Neural cell (in vitro differentiated cells): ENCODE data around the gene EDNRA. TPM values are rescaled to one million over a fixed set of nuclear protein-coding genes. Genes with fewer than 3 reads are reported as not detected.

Experiments used
- H2AFZ ChIP-seq: fragments of 200-600, 300-800 bp; sonication (generic), shearing (Covaris generic); 2 replicates; pipeline ENCODE4 v1.6.0; 2014; ENCODE audit warnings: low read depth, mild to moderate bottlenecking, antibody characterized with exemption, low read length, moderate library complexity
- H3F3A ChIP-seq: fragments of 200-600 bp; shearing (Covaris generic); 2 replicates; pipeline ENCODE4 v1.6.1; 2016; ENCODE audit warnings: mild to moderate bottlenecking, moderate library complexity, mixed read lengths, antibody characterized with exemption, low read length; ENCODE audit not compliant: insufficient read depth, poor library complexity, severe bottlenecking
- H3K27ac ChIP-seq: fragments of 200-600, 300-800 bp; sonication (generic), shearing (Covaris generic); 2 replicates; pipeline ENCODE4 v1.5.1; 2014; ENCODE audit warnings: mild to moderate bottlenecking, low read length, moderate library complexity
- H3K27me3 ChIP-seq: fragments of 300-800, 200-600 bp; sonication (generic), shearing (Covaris generic); 2 replicates; pipeline ENCODE4 v1.6.0; 2014; ENCODE audit warnings: mild to moderate bottlenecking, low read depth, low read length, moderate library complexity; ENCODE audit not compliant: insufficient read depth
- H3K36me3 ChIP-seq: fragments of 300-800, 200-600 bp; sonication (generic), shearing (Covaris generic); 2 replicates; pipeline ENCODE4 v1.5.1; 2014; ENCODE audit warnings: mild to moderate bottlenecking, antibody characterized with exemption, low read length, moderate library complexity; ENCODE audit not compliant: insufficient read depth
- H3K4me2 ChIP-seq: fragments of 300-800, 200-600 bp; sonication (generic), shearing (Covaris generic); 2 replicates; pipeline ENCODE4 v1.6.0; 2014; ENCODE audit warnings: mild to moderate bottlenecking, low read length
- H3K4me3 ChIP-seq: fragments of 300-800, 200-600 bp; sonication (generic), shearing (Covaris generic); 2 replicates; pipeline ENCODE4 v1.5.1; 2014; ENCODE audit warnings: mild to moderate bottlenecking, low read length, moderate library complexity
- H3K79me2 ChIP-seq: fragments of 200-600 bp; shearing (Covaris generic); replicated peaks from 2 replicates; pipeline ENCODE4 v1.6.0; 2014; ENCODE audit warnings: mild to moderate bottlenecking, low read length, moderate library complexity; ENCODE audit not compliant: insufficient read depth
- H3K9ac ChIP-seq: fragments of 300-800, 200-600 bp; sonication (generic), shearing (Covaris generic); 2 replicates; pipeline ENCODE4 v1.6.1; 2016; ENCODE audit warnings: mild to moderate bottlenecking, low read length, mixed read lengths
- H3K9me2 ChIP-seq: fragments of 200-600 bp; shearing (Covaris generic); 2 replicates; pipeline ENCODE4 v1.6.1; 2016; ENCODE audit warnings: mild to moderate bottlenecking, low read length, mixed read lengths; ENCODE audit not compliant: insufficient read depth
- H3K9me3 ChIP-seq: fragments of 200-600, 300-800 bp; sonication (generic), shearing (Covaris generic); 2 replicates; pipeline ENCODE4 v1.6.1; 2016; ENCODE audit warnings: mild to moderate bottlenecking, mixed run types, low read length, moderate library complexity, mixed read lengths
- H4K20me1 ChIP-seq: fragments of 200-600 bp; shearing (Covaris generic); 2 replicates; pipeline ENCODE4 v1.6.1; 2016; ENCODE audit warnings: mild to moderate bottlenecking, mixed run types; ENCODE audit not compliant: insufficient read depth
- EP300 ChIP-seq: fragments of 450-650 bp; conservative IDR thresholded peaks from 2 replicates; pipeline ENCODE4 v1.6.1; 2014; ENCODE audit warnings: antibody characterized with exemption, mild to moderate bottlenecking, moderate library complexity; ENCODE audit not compliant: poor library complexity, severe bottlenecking
- EZH2 ChIP-seq: fragments of 200-600, 300-800 bp; shearing (Covaris generic), sonication (generic); IDR thresholded peaks from 2 replicates; pipeline ENCODE4 v1.6.1; 2014; ENCODE audit warnings: antibody characterized with exemption, low read length, borderline replicate concordance, mild to moderate bottlenecking; ENCODE audit not compliant: insufficient read depth, poor library complexity, severe bottlenecking
- MXI1 ChIP-seq: fragments of 450-650 bp; conservative IDR thresholded peaks from 2 replicates; pipeline ENCODE4 v1.6.1; 2014; ENCODE audit warnings: antibody characterized with exemption, mild to moderate bottlenecking; ENCODE audit not compliant: poor library complexity, severe bottlenecking
- POLR2AphosphoS5 ChIP-seq: IDR thresholded peaks from 2 replicates; pipeline ENCODE4 v1.6.1; 2012
- RAD21 ChIP-seq: fragments of 450-650 bp; conservative IDR thresholded peaks from 2 replicates; pipeline ENCODE4 v1.6.1; 2014; ENCODE audit warnings: antibody characterized with exemption, mild to moderate bottlenecking, moderate library complexity
- SMC3 ChIP-seq: fragments of 450-650 bp; conservative IDR thresholded peaks from 2 replicates; pipeline ENCODE4 v1.6.1; 2014; ENCODE audit warnings: antibody characterized with exemption, mild to moderate bottlenecking, moderate library complexity; ENCODE audit not compliant: poor library complexity
- TAF1 ChIP-seq: IDR thresholded peaks from 2 replicates; pipeline ENCODE4 v1.6.1; 2012; ENCODE audit warnings: low read depth
- polyA plus RNA-seq: library from polyadenylated mRNA; depleted of rRNA; stranded (reverse); fragments of >200 nt; gene quantifications from 2 replicates; pipeline ENCODE4 v1.2.3, GENCODE V29; 2014
- TF ChIP-seq, protein P1 (sequence below): fragments of 450-650 bp; IDR thresholded peaks from 2 replicates; pipeline ENCODE4 v1.5.1; 2014; ENCODE audit warnings: antibody characterized with exemption, mild to moderate bottlenecking, moderate library complexity; ENCODE audit not compliant: poor library complexity, severe bottlenecking
- TF ChIP-seq, protein P2 (sequence below): IDR thresholded peaks from 2 replicates; pipeline ENCODE4 v1.6.1; 2012; ENCODE audit warnings: borderline replicate concordance

EDNRA gene
- polyA plus RNA-seq, 1 donor from 2014 or later, result 0.19 TPM

DNA sequence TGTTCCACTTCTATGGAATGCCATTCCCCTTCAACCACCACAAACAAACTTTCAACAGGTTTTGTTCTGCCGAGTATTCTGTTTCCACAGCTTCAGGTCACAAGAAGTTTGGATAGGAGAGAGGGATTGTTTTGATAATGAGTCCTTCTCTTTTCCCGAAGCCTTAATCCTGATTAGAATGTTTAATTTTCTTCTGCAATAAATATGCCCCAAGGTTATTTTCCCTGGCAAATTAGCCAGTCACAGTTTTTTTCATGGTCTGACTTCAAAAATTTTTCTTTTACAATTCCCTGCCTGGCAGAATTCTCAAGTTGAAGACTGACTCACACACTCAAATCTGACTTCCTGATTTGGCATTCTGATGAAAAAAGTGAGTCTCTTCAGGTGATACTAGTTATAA lies 33.1 kb upstream of the EDNRA start:
- Histone ChIP-seq H2AFZ (no peak overlapping the region), H3K79me2 (no peaks in the 10 kb centered on the region), H3K9me2 (no peaks in the 10 kb centered on the region), H3K4me3 (no peak overlapping the region), H4K20me1 (no peaks in the 10 kb centered on the region), H3K36me3 (no peaks in the 10 kb centered on the region), H3K27me3 (no peaks in the 10 kb centered on the region), H3K9me3 (no peaks in the 10 kb centered on the region), H3K27ac (no peak overlapping the region), H3F3A (no peaks in the 10 kb centered on the region), H3K4me2 (no peak overlapping the region), H3K9ac (no peak overlapping the region)
- TF ChIP-seq, protein P1, sequence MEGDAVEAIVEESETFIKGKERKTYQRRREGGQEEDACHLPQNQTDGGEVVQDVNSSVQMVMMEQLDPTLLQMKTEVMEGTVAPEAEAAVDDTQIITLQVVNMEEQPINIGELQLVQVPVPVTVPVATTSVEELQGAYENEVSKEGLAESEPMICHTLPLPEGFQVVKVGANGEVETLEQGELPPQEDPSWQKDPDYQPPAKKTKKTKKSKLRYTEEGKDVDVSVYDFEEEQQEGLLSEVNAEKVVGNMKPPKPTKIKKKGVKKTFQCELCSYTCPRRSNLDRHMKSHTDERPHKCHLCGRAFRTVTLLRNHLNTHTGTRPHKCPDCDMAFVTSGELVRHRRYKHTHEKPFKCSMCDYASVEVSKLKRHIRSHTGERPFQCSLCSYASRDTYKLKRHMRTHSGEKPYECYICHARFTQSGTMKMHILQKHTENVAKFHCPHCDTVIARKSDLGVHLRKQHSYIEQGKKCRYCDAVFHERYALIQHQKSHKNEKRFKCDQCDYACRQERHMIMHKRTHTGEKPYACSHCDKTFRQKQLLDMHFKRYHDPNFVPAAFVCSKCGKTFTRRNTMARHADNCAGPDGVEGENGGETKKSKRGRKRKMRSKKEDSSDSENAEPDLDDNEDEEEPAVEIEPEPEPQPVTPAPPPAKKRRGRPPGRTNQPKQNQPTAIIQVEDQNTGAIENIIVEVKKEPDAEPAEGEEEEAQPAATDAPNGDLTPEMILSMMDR, result no peak
- TF ChIP-seq, protein P2, sequence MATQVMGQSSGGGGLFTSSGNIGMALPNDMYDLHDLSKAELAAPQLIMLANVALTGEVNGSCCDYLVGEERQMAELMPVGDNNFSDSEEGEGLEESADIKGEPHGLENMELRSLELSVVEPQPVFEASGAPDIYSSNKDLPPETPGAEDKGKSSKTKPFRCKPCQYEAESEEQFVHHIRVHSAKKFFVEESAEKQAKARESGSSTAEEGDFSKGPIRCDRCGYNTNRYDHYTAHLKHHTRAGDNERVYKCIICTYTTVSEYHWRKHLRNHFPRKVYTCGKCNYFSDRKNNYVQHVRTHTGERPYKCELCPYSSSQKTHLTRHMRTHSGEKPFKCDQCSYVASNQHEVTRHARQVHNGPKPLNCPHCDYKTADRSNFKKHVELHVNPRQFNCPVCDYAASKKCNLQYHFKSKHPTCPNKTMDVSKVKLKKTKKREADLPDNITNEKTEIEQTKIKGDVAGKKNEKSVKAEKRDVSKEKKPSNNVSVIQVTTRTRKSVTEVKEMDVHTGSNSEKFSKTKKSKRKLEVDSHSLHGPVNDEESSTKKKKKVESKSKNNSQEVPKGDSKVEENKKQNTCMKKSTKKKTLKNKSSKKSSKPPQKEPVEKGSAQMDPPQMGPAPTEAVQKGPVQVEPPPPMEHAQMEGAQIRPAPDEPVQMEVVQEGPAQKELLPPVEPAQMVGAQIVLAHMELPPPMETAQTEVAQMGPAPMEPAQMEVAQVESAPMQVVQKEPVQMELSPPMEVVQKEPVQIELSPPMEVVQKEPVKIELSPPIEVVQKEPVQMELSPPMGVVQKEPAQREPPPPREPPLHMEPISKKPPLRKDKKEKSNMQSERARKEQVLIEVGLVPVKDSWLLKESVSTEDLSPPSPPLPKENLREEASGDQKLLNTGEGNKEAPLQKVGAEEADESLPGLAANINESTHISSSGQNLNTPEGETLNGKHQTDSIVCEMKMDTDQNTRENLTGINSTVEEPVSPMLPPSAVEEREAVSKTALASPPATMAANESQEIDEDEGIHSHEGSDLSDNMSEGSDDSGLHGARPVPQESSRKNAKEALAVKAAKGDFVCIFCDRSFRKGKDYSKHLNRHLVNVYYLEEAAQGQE, result no peak
- TF ChIP-seq MXI1 (no peak), POLR2AphosphoS5 (no peak), TAF1 (no peak), EZH2 (no peak), RAD21 (no peak), EP300 (no peak), SMC3 (no peak)

DNA sequence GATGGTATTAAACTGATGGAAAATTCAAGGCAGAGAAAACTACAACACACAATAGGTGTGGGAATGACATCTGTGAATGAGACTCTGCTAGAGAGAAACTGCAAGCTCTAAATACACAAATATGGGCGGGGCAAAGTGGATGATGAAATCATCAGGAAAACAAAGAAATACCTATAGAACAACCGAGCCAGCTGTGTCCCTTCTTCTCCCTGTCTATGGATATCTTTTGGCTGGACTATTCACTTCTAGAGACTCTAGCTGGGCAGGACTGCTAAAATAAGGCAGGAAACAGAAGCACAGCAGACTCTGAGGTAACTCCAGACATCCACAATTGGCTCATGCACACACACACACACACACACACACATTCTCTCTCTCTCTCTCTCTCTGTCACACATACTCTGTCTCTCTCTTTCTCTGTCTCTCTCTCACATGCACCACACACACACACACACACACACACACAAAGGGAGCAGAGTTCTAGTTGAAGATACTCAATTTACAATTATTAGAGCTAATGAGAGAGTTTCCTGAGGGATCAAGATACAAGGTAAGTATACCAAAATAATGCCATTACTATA lies 27.2 kb upstream of the EDNRA start:
- H3K9me2 ChIP-seq, result no peaks in the 10 kb centered on the region
- H3K4me3 ChIP-seq, result no peak overlapping the region

More for the DNA sequence above, 27.2 kb upstream of the EDNRA start:
- TF ChIP-seq MXI1 (no peak), EP300 (no peak), EZH2 (no peak), RAD21 (no peak), POLR2AphosphoS5 (no peak), TAF1 (no peak), SMC3 (no peak)
- TF ChIP-seq, protein P1, result no peak
- TF ChIP-seq, protein P2, result no peak
- Histone ChIP-seq H2AFZ (no peak overlapping the region), H3K27ac (no peak overlapping the region), H4K20me1 (no peaks in the 10 kb centered on the region), H3K9me3 (no peaks in the 10 kb centered on the region), H3K36me3 (no peaks in the 10 kb centered on the region), H3K27me3 (no peaks in the 10 kb centered on the region), H3F3A (no peaks in the 10 kb centered on the region), H3K79me2 (no peaks in the 10 kb centered on the region), H3K9ac (no peak overlapping the region), H3K4me2 (no peak overlapping the region)
